ENCODE measurements around the gene COL5A2.

The COL5A2 gene

DNA sequence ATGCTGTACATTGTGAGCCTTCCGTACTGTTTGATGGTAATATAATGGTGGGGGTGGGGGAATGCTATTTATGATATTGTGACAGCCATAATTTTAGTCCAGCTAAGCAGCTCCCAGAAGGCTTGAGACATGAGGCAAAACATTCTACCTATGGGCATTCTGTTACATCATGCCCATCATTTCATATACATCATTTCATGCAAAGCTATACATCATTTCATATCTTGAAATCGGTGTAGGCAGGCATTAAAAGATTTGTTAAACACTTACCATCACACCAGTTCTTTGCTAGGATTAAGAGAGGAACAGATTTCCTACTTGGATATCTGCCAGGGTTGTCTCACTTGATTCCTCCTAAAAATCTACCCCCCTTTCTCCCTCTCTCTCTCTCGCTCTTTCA is 84.5 kb downstream of the COL5A2 start:
- no peaks in the 10 kb centered on the region for H3K79me2 ChIP-seq (ENCODE audit: low read length)
- no peak overlapping the region for H3K9ac ChIP-seq (ENCODE audit: low read length)
- H3K36me3 ChIP-seq (replicated peaks; ENCODE audit: low read depth, low read length) = no peaks in the 10 kb centered on the region
- H3K27me3 ChIP-seq (ENCODE audit: low read depth, low read length) = no peaks in the 10 kb centered on the region
- H2AFZ ChIP-seq (ENCODE audit: low read depth, low read length) = no peak overlapping the region
- no peaks in the 10 kb centered on the region for H4K20me1 ChIP-seq (ENCODE audit: insufficient read depth, low read length)
- no peak overlapping the region for H3K27ac ChIP-seq (ENCODE audit: low read length)
- no peak overlapping the region for H3K4me3 ChIP-seq (ENCODE audit: low read length)
- H3K4me2 ChIP-seq (ENCODE audit: low read length) = no peak overlapping the region
- H3K9me3 ChIP-seq (ENCODE audit: insufficient read depth, low read length) = no peaks in the 10 kb centered on the region
- TF ChIP-seq CTCF (IDR thresholded peaks at IDR 0.05; ENCODE audit: low read depth, low read length) = no peak
- no peak for TF ChIP-seq EZH2phosphoT487 (IDR thresholded peaks at IDR 0.05; ENCODE audit: low read depth)
- no peaks in the 10 kb centered on the region for H3K4me1 ChIP-seq (ENCODE audit: low read length)

GRCh38 chr2:189092936-189093335 is 86.6 kb downstream of the COL5A2 start:
- Histone ChIP-seq H3K36me3 (replicated peaks; ENCODE audit: low read depth, low read length) (no peaks in the 10 kb centered on the region), H3K27me3 (ENCODE audit: low read depth, low read length) (no peaks in the 10 kb centered on the region), H3K4me1 (ENCODE audit: low read length) (no peaks in the 10 kb centered on the region), H3K9me3 (ENCODE audit: insufficient read depth, low read length) (no peaks in the 10 kb centered on the region), H3K9ac (ENCODE audit: low read length) (no peak overlapping the region), H3K4me3 (ENCODE audit: low read length) (no peak overlapping the region), H4K20me1 (ENCODE audit: insufficient read depth, low read length) (no peaks in the 10 kb centered on the region), H3K79me2 (ENCODE audit: low read length) (no peaks in the 10 kb centered on the region), H3K4me2 (ENCODE audit: low read length) (no peak overlapping the region), H3K27ac (ENCODE audit: low read length) (no peak overlapping the region), H2AFZ (ENCODE audit: low read depth, low read length) (no peak overlapping the region)
- TF ChIP-seq CTCF (IDR thresholded peaks at IDR 0.05; ENCODE audit: low read depth, low read length) (no peak), EZH2phosphoT487 (IDR thresholded peaks at IDR 0.05; ENCODE audit: low read depth) (no peak)

DNA sequence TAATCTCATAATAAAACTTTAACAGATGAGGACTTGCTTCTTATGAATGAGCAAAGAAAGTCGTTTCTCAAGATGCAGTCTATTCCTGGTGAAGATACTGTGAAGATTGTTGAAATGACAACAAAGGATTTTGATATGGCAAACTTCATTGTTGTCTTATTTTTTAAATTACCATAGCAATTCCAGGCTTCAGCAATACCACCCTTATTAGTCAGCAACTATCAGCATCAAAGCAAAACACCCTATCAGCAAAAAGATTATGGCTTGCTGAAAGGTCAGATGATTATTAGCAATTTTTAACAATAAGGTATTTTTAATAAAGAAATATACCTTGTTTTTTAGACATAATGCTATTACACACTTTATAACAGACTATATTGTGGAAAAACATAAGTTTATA is 88.3 kb downstream of the COL5A2 start:
- no peak overlapping the region for H2AFZ ChIP-seq (ENCODE audit: low read depth, low read length)
- H3K9ac ChIP-seq (ENCODE audit: low read length) = no peak overlapping the region
- no peak overlapping the region for H3K27ac ChIP-seq (ENCODE audit: low read length)
- no peaks in the 10 kb centered on the region for H3K27me3 ChIP-seq (ENCODE audit: low read depth, low read length)
- no peaks in the 10 kb centered on the region for H3K79me2 ChIP-seq (ENCODE audit: low read length)
- no peaks in the 10 kb centered on the region for H3K4me1 ChIP-seq (ENCODE audit: low read length)
- no peak overlapping the region for H3K4me2 ChIP-seq (ENCODE audit: low read length)
- H3K9me3 ChIP-seq (ENCODE audit: insufficient read depth, low read length) = no peaks in the 10 kb centered on the region
- no peak overlapping the region for H3K4me3 ChIP-seq (ENCODE audit: low read length)
- no peaks in the 10 kb centered on the region for H3K36me3 ChIP-seq (replicated peaks; ENCODE audit: low read depth, low read length)
- H4K20me1 ChIP-seq (ENCODE audit: insufficient read depth, low read length) = no peaks in the 10 kb centered on the region
- no peak for TF ChIP-seq CTCF (IDR thresholded peaks at IDR 0.05; ENCODE audit: low read depth, low read length)
- TF ChIP-seq EZH2phosphoT487 (IDR thresholded peaks at IDR 0.05; ENCODE audit: low read depth) = no peak

GRCh38 chr2:189088591-189089205 is 90.9 kb downstream of the COL5A2 start:
- no peaks in the 10 kb centered on the region for H4K20me1 ChIP-seq (ENCODE audit: insufficient read depth, low read length)
- TF ChIP-seq EZH2phosphoT487 (IDR thresholded peaks at IDR 0.05; ENCODE audit: low read depth) (no peak), CTCF (IDR thresholded peaks at IDR 0.05; ENCODE audit: low read depth, low read length) (no peak)
- no peaks in the 10 kb centered on the region for H3K4me1 ChIP-seq (ENCODE audit: low read length)
- no peak overlapping the region for H3K4me3 ChIP-seq (ENCODE audit: low read length)
- H2AFZ ChIP-seq (ENCODE audit: low read depth, low read length) = no peak overlapping the region
- no peaks in the 10 kb centered on the region for H3K27me3 ChIP-seq (ENCODE audit: low read depth, low read length)
- H3K9ac ChIP-seq (ENCODE audit: low read length) = no peak overlapping the region
- H3K4me2 ChIP-seq (ENCODE audit: low read length) = no peak overlapping the region
- H3K9me3 ChIP-seq (ENCODE audit: insufficient read depth, low read length) = no peaks in the 10 kb centered on the region
- no peaks in the 10 kb centered on the region for H3K79me2 ChIP-seq (ENCODE audit: low read length)
- H3K36me3 ChIP-seq (replicated peaks; ENCODE audit: low read depth, low read length) = no peaks in the 10 kb centered on the region
- H3K27ac ChIP-seq (ENCODE audit: low read length) = no peak overlapping the region
